Choroid plexus epithelial cell (primary cell): ENCODE results near the gene ZNF213.

Source experiments
- DNase-seq: peaks from one replicate; pipeline ENCODE4 v3.0.0-alpha.2; 2010; ENCODE audit warnings: low read depth
- H3K4me3 ChIP-seq: 2 replicates; pipeline ENCODE4 v1.5.1; 2011; ENCODE audit warnings: low read depth, mild to moderate bottlenecking, control low read depth, low read length, moderate library complexity
- CTCF ChIP-seq: conservative IDR thresholded peaks from 2 replicates; pipeline ENCODE4 v1.5.1; 2011; ENCODE audit warnings: low read depth, mild to moderate bottlenecking, control low read depth, inconsistent platforms, low read length, moderate library complexity

ZNF213 gene

GRCh38 chr16:3123986-3124886, 10.6 kb upstream of the ZNF213 start:
- TF ChIP-seq CTCF, result peak; percentile 46

GRCh38 chr16:3127745-3128144, 7.1 kb upstream of the ZNF213 start:
- no peak for DNase-seq
- TF ChIP-seq CTCF, result no peak
- no peak overlapping the region for H3K4me3 ChIP-seq

More at GRCh38 chr16:3123986-3124886, 10.6 kb upstream of the ZNF213 start:
- H3K4me3 ChIP-seq, result peak overlapping the region; percentile 85
- DNase-seq, result peak; percentile 95

- peak; percentile 96 for TF ChIP-seq CTCF
- peak; percentile 93 for DNase-seq
Measured at GRCh38 chr16:3129137-3130131, 5.4 kb upstream of the ZNF213 start.

GRCh38 chr16:3131755-3132377, 3.0 kb upstream of the ZNF213 start:
- TF ChIP-seq CTCF, result peak; percentile 78
- no peak overlapping the region for H3K4me3 ChIP-seq
- peak; percentile 58 for DNase-seq

More at GRCh38 chr16:3129137-3130131, 5.4 kb upstream of the ZNF213 start:
- H3K4me3 ChIP-seq, result peak overlapping the region; percentile 53

- peak overlapping the region; percentile 79 for H3K4me3 ChIP-seq
- no peak for TF ChIP-seq CTCF
- DNase-seq, result peak; percentile 13
Measured at GRCh38 chr16:3133844-3134243, 985 bp upstream of the ZNF213 start.

GRCh38 chr16:3135126-3135715, 392 bp downstream of the ZNF213 start:
- no peak for TF ChIP-seq CTCF
- peak; percentile 28 for DNase-seq
- H3K4me3 ChIP-seq, result peak overlapping the region; percentile 80
